ENCODE results near the gene SAMD9L. TPM values are rescaled to one million over a fixed set of nuclear protein-coding genes. Genes with fewer than 3 reads are reported as not detected.
"Not testable (repeated sequence)": the region's sequence is repeated elsewhere in the genome, so short reads cannot be mapped to it uniquely, and the experiment has no call there.

Gene SAMD9L
- total RNA-seq, 1 donor from 2014 or later, result 16.8 TPM

- peaks cover 18% of the 10 kb centered on the region for H3K9me3 Mint-ChIP-seq (ENCODE audit: unreplicated experiment)
- TF ChIP-seq, protein P1, sequence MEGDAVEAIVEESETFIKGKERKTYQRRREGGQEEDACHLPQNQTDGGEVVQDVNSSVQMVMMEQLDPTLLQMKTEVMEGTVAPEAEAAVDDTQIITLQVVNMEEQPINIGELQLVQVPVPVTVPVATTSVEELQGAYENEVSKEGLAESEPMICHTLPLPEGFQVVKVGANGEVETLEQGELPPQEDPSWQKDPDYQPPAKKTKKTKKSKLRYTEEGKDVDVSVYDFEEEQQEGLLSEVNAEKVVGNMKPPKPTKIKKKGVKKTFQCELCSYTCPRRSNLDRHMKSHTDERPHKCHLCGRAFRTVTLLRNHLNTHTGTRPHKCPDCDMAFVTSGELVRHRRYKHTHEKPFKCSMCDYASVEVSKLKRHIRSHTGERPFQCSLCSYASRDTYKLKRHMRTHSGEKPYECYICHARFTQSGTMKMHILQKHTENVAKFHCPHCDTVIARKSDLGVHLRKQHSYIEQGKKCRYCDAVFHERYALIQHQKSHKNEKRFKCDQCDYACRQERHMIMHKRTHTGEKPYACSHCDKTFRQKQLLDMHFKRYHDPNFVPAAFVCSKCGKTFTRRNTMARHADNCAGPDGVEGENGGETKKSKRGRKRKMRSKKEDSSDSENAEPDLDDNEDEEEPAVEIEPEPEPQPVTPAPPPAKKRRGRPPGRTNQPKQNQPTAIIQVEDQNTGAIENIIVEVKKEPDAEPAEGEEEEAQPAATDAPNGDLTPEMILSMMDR (IDR thresholded peaks at IDR 0.05), result no peak
These were observed 9.6 kb downstream of the SAMD9L start for GRCh38 chr7:93138576-93138975.

DNA sequence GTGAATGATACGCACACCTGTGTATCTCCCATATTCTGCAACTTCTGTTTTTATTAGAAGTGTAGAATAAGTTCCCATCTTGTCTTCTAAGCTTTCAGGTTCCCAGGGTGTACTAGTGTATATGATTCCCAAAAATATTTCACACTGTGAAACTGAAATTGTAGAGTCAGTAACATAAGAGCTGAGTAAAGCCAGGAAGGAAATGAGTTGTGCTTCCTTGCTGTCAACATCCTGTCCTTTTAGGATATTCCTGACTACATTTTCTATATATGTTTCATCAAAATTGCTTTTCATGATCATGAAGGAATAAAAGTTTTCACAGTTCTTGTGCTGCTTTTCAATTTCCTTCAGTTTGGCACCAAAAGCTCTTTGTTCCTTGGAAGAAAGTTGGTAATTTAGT, 15.2 kb downstream of the SAMD9L start:
- TF ChIP-seq, protein P1 (IDR thresholded peaks at IDR 0.05), result no peak
- Mint-ChIP-seq H3K4me1 (ENCODE audit: unreplicated experiment) (no peaks in the 10 kb centered on the region), H3K27ac (ENCODE audit: unreplicated experiment) (no peak overlapping the region), H3K27me3 (ENCODE audit: unreplicated experiment) (peaks cover 5% of the 10 kb centered on the region), H3K4me3 (ENCODE audit: unreplicated experiment) (no peak overlapping the region), H3K36me3 (ENCODE audit: unreplicated experiment) (peaks cover 38% of the 10 kb centered on the region), H3K9me3 (ENCODE audit: unreplicated experiment) (peaks cover 42% of the 10 kb centered on the region)
- no peak for DNase-seq (ENCODE audit: extremely low spot score, unreplicated experiment)

More at GRCh38 chr7:93138576-93138975, 9.6 kb downstream of the SAMD9L start:
- DNase-seq (ENCODE audit: extremely low spot score, unreplicated experiment), result no peak
- Mint-ChIP-seq H3K4me1 (ENCODE audit: unreplicated experiment) (no peaks in the 10 kb centered on the region), H3K27me3 (ENCODE audit: unreplicated experiment) (peaks cover 4% of the 10 kb centered on the region), H3K36me3 (ENCODE audit: unreplicated experiment) (peaks cover 41% of the 10 kb centered on the region), H3K27ac (ENCODE audit: unreplicated experiment) (no peak overlapping the region), H3K4me3 (ENCODE audit: unreplicated experiment) (no peak overlapping the region)

DNA sequence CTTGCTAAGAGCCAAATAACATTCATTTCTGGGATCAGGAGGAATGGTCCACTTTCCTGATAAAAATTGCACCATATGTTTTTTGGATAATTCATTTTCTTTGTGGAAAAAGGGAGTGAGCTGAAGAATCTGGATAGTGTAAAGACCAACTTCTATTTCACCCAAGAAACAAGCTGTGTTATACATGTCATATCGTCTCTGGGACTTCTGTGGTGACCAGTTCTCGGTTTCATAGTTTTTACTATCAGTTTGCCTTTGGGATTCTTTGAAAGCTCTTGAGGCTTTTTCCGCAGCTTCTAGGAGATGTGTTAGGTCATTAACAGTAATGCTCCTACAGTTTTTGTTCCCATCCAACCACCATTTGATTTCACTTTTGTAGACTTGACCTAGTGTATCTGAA, 16.0 kb downstream of the SAMD9L start:
- Mint-ChIP-seq H3K9me3 (ENCODE audit: unreplicated experiment) (peaks cover 41% of the 10 kb centered on the region), H3K4me3 (ENCODE audit: unreplicated experiment) (no peak overlapping the region), H3K36me3 (ENCODE audit: unreplicated experiment) (peaks cover 37% of the 10 kb centered on the region), H3K27me3 (ENCODE audit: unreplicated experiment) (peaks cover 5% of the 10 kb centered on the region), H3K4me1 (ENCODE audit: unreplicated experiment) (no peaks in the 10 kb centered on the region), H3K27ac (ENCODE audit: unreplicated experiment) (no peak overlapping the region)
- TF ChIP-seq, protein P1 (IDR thresholded peaks at IDR 0.05), result no peak
- DNase-seq (ENCODE audit: extremely low spot score, unreplicated experiment), result no peak

GRCh38 chr7:93126954-93127353, 21.2 kb downstream of the SAMD9L start:
- peaks cover 32% of the 10 kb centered on the region for H3K9me3 Mint-ChIP-seq (ENCODE audit: unreplicated experiment)
- peaks cover 21% of the 10 kb centered on the region for H3K27me3 Mint-ChIP-seq (ENCODE audit: unreplicated experiment)
- H3K4me3 Mint-ChIP-seq (ENCODE audit: unreplicated experiment); DNase-seq (ENCODE audit: extremely low spot score, unreplicated experiment); H3K4me1 Mint-ChIP-seq (ENCODE audit: unreplicated experiment); H3K27ac Mint-ChIP-seq (ENCODE audit: unreplicated experiment); H3K36me3 Mint-ChIP-seq (ENCODE audit: unreplicated experiment): not testable (repeated sequence)

- not testable (repeated sequence) for DNase-seq (ENCODE audit: extremely low spot score, unreplicated experiment); H3K4me3 Mint-ChIP-seq (ENCODE audit: unreplicated experiment); H3K27ac Mint-ChIP-seq (ENCODE audit: unreplicated experiment); H3K36me3 Mint-ChIP-seq (ENCODE audit: unreplicated experiment); H3K9me3 Mint-ChIP-seq (ENCODE audit: unreplicated experiment)
- H3K27me3 Mint-ChIP-seq (ENCODE audit: unreplicated experiment), result peaks cover 19% of the 10 kb centered on the region
- H3K4me1 Mint-ChIP-seq (ENCODE audit: unreplicated experiment), result peaks cover 17% of the 10 kb centered on the region
These were observed 24.7 kb downstream of the SAMD9L start for GRCh38 chr7:93123532-93123931.

DNA sequence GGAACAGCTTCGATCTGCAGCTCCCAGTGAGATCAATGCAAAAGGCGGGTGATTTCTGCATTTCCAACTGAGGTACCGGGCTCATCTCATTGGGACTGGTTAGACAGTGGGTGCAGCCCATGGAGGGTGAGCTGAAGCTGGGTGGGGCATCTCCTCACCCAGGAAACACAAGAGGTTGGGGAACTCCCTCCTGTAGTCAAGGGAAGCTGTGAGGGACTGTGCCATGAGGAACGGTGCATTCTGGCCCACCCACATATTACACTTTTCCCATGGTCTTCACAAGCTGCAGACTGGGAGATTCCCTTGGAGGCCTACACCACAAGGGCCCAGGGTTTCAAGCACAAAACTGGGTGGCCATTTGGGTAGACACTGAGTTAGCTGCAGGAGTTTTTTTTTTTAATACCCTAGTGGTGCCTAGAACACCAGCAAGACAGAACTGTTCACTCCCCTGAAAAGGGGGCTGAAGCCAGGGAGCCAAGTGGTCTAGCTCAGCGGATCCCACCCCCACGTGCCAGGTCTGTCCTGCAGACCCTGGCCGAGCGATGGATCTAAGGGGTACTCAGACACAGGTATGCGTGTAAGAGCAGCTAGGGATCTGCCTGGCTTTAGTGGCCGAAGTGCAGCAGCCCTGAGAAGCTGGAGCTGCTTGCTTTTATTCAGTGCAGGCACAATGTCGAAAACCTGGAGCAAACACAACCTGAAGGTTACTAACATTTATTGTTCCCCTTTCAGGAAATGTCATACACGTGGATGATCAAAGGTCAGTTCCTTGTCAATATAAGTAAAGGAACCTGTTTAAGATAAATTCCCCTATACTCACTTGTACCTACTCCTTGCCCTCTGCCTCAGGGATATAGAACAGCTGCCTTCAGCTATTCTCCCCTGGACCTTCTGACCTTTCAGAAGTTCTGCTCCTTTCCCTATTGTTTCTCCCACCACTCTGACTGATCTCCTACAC, 27.3 kb downstream of the SAMD9L start:
- peaks cover 39% of the 10 kb centered on the region for H3K4me1 Mint-ChIP-seq (ENCODE audit: unreplicated experiment)
- H3K9me3 Mint-ChIP-seq (ENCODE audit: unreplicated experiment), result peaks cover 8% of the 10 kb centered on the region
- peaks cover 19% of the 10 kb centered on the region for H3K27me3 Mint-ChIP-seq (ENCODE audit: unreplicated experiment)
- DNase-seq (ENCODE audit: extremely low spot score, unreplicated experiment), result no peak
- peaks cover 3% of the 10 kb centered on the region for H3K36me3 Mint-ChIP-seq (ENCODE audit: unreplicated experiment)
- H3K27ac Mint-ChIP-seq (ENCODE audit: unreplicated experiment), result no peak overlapping the region
- TF ChIP-seq, protein P1 (IDR thresholded peaks at IDR 0.05), result no peak
- no peak overlapping the region for H3K4me3 Mint-ChIP-seq (ENCODE audit: unreplicated experiment)
